KMS-11 (cell line): Measurements from ENCODE around the gene TCF7L2.

Source experiments
- H2AFZ ChIP-seq: fragments of 200-600 bp; sonication (generic); 2 replicates; pipeline ENCODE4 v1.6.1; 2016; ENCODE audit warnings: antibody characterized with exemption, mixed run types, low read depth
- H3K27ac ChIP-seq: fragments of 200-600 bp; sonication (generic); 2 replicates; pipeline ENCODE4 v1.6.1; 2016; ENCODE audit warnings: mild to moderate bottlenecking, mixed run types
- H3K27me3 ChIP-seq: fragments of 200-600 bp; sonication (generic); 2 replicates; pipeline ENCODE4 v1.6.1; 2017; ENCODE audit warnings: mild to moderate bottlenecking, low read depth, mixed run types, moderate library complexity; ENCODE audit not compliant: insufficient read depth
- H3K36me3 ChIP-seq: fragments of 200-600 bp; sonication (generic); 2 replicates; pipeline ENCODE4 v1.6.1; 2017; ENCODE audit warnings: mild to moderate bottlenecking, mixed run types; ENCODE audit not compliant: insufficient read depth
- H3K4me1 ChIP-seq: fragments of 200-600 bp; sonication (generic); 2 replicates; pipeline ENCODE4 v1.6.1; 2016; ENCODE audit warnings: mild to moderate bottlenecking, low read depth, mixed run types; ENCODE audit not compliant: poor library complexity, severe bottlenecking
- H3K4me2 ChIP-seq: fragments of 200-600 bp; sonication (generic); 2 replicates; pipeline ENCODE4 v1.7.0; 2016; ENCODE audit warnings: mild to moderate bottlenecking, mixed run types
- H3K4me3 ChIP-seq: fragments of 200-600 bp; sonication (generic); IDR thresholded peaks from 2 replicates; pipeline ENCODE4 v1.6.1; 2017; ENCODE audit warnings: low read depth, low read length, mixed read lengths; ENCODE audit not compliant: insufficient read depth
- H3K79me2 ChIP-seq: fragments of 200-600 bp; sonication (generic); 2 replicates; pipeline ENCODE4 v1.6.1; 2016; ENCODE audit warnings: low read depth, mixed run types; ENCODE audit not compliant: insufficient read depth
- H3K9ac ChIP-seq: fragments of 200-600 bp; sonication (generic); 2 replicates; pipeline ENCODE4 v1.6.1; 2016; ENCODE audit warnings: mild to moderate bottlenecking, mixed run types
- H4K20me1 ChIP-seq: fragments of 200-600 bp; sonication (generic); 2 replicates; pipeline ENCODE4 v1.6.1; 2016; ENCODE audit warnings: mild to moderate bottlenecking, mixed run types; ENCODE audit not compliant: insufficient read depth
- CTCF ChIP-seq: fragments of 200-600 bp; sonication (generic); conservative IDR thresholded peaks from 2 replicates; pipeline ENCODE4 v1.6.1; 2017; ENCODE audit warnings: low read depth, mild to moderate bottlenecking, antibody characterized with exemption, low read length, moderate library complexity, mixed read lengths

TCF7L2 gene

DNA sequence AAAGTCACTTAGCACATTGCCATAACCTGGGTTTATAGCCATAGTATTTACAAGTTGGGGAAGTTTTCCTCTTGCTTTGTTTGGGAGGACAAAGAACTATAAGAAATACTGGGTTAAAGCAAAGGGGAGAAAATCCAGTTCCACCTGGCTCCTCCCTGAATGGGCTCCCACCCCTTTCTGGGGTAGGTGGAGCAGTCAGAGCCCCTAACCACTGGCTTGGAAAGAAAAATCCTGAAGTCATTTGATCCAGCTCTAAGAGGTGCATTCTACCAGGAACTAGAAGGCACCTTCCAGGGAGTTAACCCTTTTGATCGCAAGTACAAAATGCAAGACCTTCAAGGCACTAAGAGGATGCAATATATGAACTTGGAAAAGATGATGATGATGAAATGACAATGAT lies 31.3 kb upstream of the TCF7L2 start:
- no peak overlapping the region for H3K27ac ChIP-seq
- H3K9ac ChIP-seq: no peak overlapping the region

GRCh38 chr10:112919721-112920120 lies 30.3 kb upstream of the TCF7L2 start:
- no peak overlapping the region for H3K4me2 ChIP-seq
- H2AFZ ChIP-seq: no peak overlapping the region

More for the DNA sequence above, 31.3 kb upstream of the TCF7L2 start:
- H3K79me2 ChIP-seq: no peaks in the 10 kb centered on the region
- H2AFZ ChIP-seq: no peak overlapping the region
- H3K27me3 ChIP-seq: no peaks in the 10 kb centered on the region
- H3K4me1 ChIP-seq: no peaks in the 10 kb centered on the region
- no peak overlapping the region for H3K4me3 ChIP-seq
- no peak for TF ChIP-seq CTCF
- no peaks in the 10 kb centered on the region for H3K36me3 ChIP-seq
- no peak overlapping the region for H3K4me2 ChIP-seq
- H4K20me1 ChIP-seq: no peaks in the 10 kb centered on the region

GRCh38 chr10:112926906-112927688 lies 22.9 kb upstream of the TCF7L2 start:
- H3K4me1 ChIP-seq: no peaks in the 10 kb centered on the region
- H3K36me3 ChIP-seq: no peaks in the 10 kb centered on the region
- H3K79me2 ChIP-seq: no peaks in the 10 kb centered on the region
- no peak overlapping the region for H3K4me2 ChIP-seq
- no peak overlapping the region for H3K9ac ChIP-seq
- H3K27me3 ChIP-seq: no peaks in the 10 kb centered on the region
- no peak overlapping the region for H3K27ac ChIP-seq
- H3K4me3 ChIP-seq: no peak overlapping the region
- H4K20me1 ChIP-seq: no peaks in the 10 kb centered on the region
- H2AFZ ChIP-seq: no peak overlapping the region
- TF ChIP-seq CTCF: no peak

More at GRCh38 chr10:112919721-112920120, 30.3 kb upstream of the TCF7L2 start:
- Histone ChIP-seq H3K79me2 (no peaks in the 10 kb centered on the region), H3K4me1 (no peaks in the 10 kb centered on the region), H3K27ac (no peak overlapping the region), H3K27me3 (no peaks in the 10 kb centered on the region), H3K36me3 (no peaks in the 10 kb centered on the region), H3K4me3 (no peak overlapping the region), H4K20me1 (no peaks in the 10 kb centered on the region), H3K9ac (no peak overlapping the region)
- no peak for TF ChIP-seq CTCF

GRCh38 chr10:112927980-112928379 lies 22.1 kb upstream of the TCF7L2 start:
- H3K4me3 ChIP-seq: no peak overlapping the region
- no peak overlapping the region for H2AFZ ChIP-seq
- no peaks in the 10 kb centered on the region for H3K4me1 ChIP-seq
- H4K20me1 ChIP-seq: no peaks in the 10 kb centered on the region
- TF ChIP-seq CTCF: no peak
- no peaks in the 10 kb centered on the region for H3K27me3 ChIP-seq
- no peaks in the 10 kb centered on the region for H3K79me2 ChIP-seq
- no peak overlapping the region for H3K9ac ChIP-seq
- no peak overlapping the region for H3K27ac ChIP-seq
- no peak overlapping the region for H3K4me2 ChIP-seq
- no peaks in the 10 kb centered on the region for H3K36me3 ChIP-seq
